Hepatocyte (in vitro differentiated cells): ENCODE measurements around the gene ADAM10.

Source experiments
- CTCF ChIP-seq: fragments of 200-600 bp; sonication (generic); IDR thresholded peaks from 2 replicates; pipeline ENCODE4 v1.5.1; 2016; ENCODE audit warnings: antibody characterized with exemption, mild to moderate bottlenecking; ENCODE audit not compliant: poor library complexity
- EZH2 ChIP-seq: fragments of 200-600 bp; sonication (generic); IDR thresholded peaks from 2 replicates; pipeline ENCODE4 v1.6.1; 2016; ENCODE audit warnings: antibody characterized with exemption, mild to moderate bottlenecking, borderline replicate concordance
- EZH2phosphoT487 ChIP-seq: fragments of 200-600 bp; sonication (generic); IDR thresholded peaks from one replicate; pipeline ENCODE4 v1.6.1; 2018; ENCODE audit warnings: antibody characterized with exemption, mild to moderate bottlenecking, low read depth, moderate library complexity; ENCODE audit not compliant: unreplicated experiment, severe bottlenecking

- TF ChIP-seq CTCF (no peak), EZH2 (no peak), EZH2phosphoT487 (no peak)
These were observed 13.4 kb downstream of the ADAM10 start for GRCh38 chr15:58736018-58736643.
